Stimulated activated CD4-positive, alpha-beta T cell treated with anti-CD3 and anti-CD28 coated beads, Interleukin-15, amount 100 ng/mL, for 1 hour (primary cell): Measurements from ENCODE around the gene LRRC25.
"Not testable (repeated sequence)": the region's sequence is repeated elsewhere in the genome, so short reads cannot be mapped to it uniquely, and the experiment has no call there.

ENCODE experiments used
- DNase-seq, 2 donors: peaks; one replicate each; pipeline ENCODE4 v3.0.0-alpha.2; 2020; ENCODE audit warnings: low read depth in 1 of 2, low spot score in 1 of 2

The LRRC25 gene

GRCh38 chr19:18405754-18406153 is 8.3 kb upstream of the LRRC25 start:
- not testable (repeated sequence) for DNase-seq

DNA sequence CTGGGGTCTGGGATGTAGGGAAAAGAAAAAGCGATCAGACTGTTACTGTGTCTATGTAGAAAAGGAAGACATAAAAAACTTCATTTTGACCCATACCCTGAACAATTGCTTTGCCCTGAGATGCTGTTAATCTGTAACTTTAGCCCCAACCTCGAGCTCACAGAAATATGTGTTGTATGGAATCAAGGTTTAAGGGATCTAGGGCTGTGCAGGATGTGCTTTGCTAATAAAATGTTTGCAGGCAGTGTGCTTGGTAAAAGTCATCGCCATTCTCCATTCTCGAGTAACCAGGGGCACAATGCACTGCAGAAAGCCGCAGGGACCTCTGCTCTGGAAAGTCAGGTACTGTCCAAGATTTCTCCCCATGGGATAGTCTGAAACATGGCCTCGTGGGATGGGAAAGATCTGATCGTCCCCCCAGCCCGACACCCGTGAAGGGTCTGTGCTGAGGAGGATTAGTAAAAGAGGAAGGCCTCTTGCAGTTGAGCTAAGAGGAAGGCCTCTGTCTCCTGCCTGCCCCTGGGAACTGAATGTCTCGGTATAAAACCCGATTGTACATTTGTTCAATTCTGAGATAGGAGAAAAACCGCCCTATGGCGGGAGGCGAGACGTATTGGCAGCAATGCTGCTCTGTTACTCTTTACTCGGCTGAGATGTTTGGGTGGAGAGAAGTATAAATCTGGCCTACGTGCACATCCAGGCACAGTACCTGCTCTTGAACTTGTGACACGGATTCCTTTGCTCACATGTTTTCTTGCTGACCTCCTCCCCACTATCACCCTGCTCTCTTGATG is 5.2 kb upstream of the LRRC25 start:
- not testable (repeated sequence) for DNase-seq

- DNase-seq, result no peak
Observed at GRCh38 chr19:18401580-18402112, 4.2 kb upstream of the LRRC25 start.

DNA sequence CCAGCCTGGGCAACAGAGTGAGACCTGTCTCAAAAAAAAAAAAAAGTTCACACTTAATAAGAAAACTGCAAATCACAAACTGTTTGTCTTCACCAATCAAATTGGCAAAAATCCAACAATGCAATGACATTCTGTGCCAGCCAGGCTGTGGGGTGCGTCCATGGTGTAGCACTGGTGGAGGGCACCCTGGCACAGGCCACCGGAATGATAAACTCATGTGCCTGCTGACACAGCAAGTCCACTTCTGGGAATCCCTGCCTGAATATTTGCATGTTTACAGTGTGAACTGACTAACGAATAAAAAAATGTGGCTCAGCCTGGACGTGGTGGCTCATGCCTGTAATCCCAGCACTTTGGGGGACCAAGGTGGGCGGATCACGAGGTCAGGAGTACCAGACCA is 1.6 kb upstream of the LRRC25 start:
- DNase-seq, result no peak

DNA sequence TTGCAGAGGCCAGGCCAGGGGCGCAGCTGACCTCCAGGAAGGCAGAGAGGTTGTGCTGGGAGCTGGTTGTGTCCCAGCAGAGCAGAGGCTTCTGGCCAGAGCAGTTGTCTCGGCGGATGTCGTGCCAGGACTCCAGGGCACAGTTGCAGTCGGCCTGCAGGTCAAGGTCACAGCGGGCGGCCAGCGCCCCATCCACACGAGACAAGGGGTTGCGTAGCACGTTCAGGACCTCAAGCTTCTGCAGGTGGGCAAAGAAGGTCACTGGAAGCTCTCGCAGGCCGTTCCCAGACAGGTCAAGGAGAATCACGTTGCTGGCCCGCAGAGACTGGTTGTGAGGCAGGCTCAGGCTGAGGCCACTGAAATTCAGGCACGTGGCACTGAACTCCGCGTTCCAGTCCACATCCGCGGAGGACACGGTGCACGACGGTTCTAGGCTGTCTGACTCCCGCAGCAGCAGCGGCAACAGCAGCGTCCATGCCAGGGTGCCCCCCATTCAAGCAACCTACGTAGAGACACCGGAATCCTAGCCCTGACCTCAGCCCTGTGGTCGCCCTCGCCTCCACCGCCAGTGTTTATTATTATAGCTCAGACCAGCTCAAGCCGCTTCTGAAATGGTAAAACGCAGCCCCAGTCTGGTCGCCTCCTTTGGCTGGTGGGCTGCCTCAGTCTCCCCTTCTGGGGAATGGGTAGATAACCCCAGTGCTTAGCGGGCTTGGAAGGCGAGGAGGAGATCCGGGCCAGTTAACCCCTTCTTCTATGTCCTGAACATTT is 766 bp downstream of the LRRC25 start:
- DNase-seq, result no peak

DNA sequence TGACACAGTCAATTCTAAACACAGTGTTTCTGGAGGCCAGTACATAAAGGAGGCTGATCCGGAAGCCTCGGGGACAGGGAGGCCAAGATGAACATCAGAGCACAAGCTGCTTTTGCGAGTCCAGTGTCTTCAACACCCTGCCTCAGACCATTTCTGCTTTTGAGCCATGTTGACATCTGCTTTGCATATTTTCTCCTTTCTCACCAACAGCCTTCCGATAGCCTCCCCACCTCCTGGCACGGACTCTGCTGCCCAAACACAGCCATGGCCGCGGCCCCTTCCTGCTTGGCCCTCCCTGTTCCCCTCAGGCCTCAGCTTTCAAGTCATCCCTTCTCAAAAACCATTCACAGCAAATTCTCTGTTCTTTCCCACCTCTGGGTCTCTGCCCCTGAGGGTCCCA is 3.6 kb downstream of the LRRC25 start:
- no peak for DNase-seq

- no peak for DNase-seq
Observed at GRCh38 chr19:18392926-18393325, 4.5 kb downstream of the LRRC25 start.

- DNase-seq, result no peak
Observed at GRCh38 chr19:18392417-18392816, 5.0 kb downstream of the LRRC25 start.

GRCh38 chr19:18391509-18392075 is 5.8 kb downstream of the LRRC25 start:
- DNase-seq, result no peak

- DNase-seq, result no peak
Observed at GRCh38 chr19:18390065-18390907, 7.1 kb downstream of the LRRC25 start.

- no peak for DNase-seq
Observed at GRCh38 chr19:18389726-18390064, 7.7 kb downstream of the LRRC25 start.

DNA sequence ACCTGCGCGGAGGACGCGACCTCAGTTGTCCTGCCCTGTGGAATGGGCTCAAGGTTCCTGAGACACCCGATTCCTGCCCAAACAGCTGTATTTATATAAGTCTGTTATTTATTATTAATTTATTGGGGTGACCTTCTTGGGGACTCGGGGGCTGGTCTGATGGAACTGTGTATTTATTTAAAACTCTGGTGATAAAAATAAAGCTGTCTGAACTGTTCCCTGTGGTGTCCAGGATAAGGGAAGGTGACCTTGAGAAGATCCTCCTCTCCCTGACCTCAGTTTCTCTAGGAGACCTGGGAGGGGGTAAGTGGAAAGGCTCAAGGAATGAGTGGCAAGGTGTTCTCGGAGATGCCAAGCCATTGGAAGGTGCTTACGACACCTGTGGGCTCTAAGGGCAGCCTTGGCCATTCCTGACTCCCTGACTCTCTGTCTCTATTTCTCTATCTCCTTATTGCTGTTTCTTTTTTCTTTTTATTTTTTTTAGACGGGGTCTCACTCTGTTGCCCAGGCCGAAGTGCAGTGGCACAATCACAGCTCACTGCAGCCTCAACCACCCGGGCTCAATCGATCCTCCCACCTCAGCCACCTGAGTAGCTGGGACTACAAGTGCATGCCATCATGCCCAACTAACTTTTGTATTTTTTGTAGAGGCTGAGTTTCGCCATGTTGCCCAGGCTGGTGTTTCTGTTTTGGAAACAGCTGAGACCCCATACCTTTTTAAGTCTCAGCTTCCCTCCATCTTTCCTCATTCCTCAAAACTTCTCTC is 8.3 kb downstream of the LRRC25 start:
- DNase-seq, result no peak

DNA sequence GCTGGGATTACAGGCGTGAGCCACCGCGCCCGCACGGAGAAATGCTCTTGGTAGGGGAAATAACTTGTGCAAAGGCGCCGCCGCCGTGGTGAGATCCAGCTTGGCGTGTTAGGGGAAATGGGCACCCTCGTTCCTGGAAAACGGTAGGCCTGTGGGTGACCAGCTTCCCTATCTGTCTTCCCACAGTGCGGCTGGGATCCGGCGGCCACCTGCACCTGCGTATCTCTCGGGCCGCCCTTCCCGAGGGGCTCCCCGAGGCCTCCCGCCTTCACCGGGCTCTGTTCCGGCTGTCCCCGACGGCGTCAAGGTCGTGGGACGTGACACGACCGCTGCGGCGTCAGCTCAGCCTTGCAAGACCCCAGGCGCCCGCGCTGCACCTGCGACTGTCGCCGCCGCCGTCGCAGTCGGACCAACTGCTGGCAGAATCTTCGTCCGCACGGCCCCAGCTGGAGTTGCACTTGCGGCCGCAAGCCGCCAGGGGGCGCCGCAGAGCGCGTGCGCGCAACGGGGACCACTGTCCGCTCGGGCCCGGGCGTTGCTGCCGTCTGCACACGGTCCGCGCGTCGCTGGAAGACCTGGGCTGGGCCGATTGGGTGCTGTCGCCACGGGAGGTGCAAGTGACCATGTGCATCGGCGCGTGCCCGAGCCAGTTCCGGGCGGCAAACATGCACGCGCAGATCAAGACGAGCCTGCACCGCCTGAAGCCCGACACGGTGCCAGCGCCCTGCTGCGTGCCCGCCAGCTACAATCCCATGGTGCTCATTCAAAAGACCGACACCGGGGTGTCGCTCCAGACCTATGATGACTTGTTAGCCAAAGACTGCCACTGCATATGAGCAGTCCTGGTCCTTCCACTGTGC is 9.1 kb downstream of the LRRC25 start:
- peak; percentile 61 to 73 for DNase-seq

- no peak for DNase-seq
Observed at GRCh38 chr19:18386543-18387271, 10.7 kb downstream of the LRRC25 start.

- DNase-seq, result no peak
Observed at GRCh38 chr19:18385675-18386542, 11.5 kb downstream of the LRRC25 start, which contains the start of gene GDF15. TSS of gene GDF15 (plus strand) at chr19:18386158. CDS start at chr19:18386190, 32 bp downstream.

DNA sequence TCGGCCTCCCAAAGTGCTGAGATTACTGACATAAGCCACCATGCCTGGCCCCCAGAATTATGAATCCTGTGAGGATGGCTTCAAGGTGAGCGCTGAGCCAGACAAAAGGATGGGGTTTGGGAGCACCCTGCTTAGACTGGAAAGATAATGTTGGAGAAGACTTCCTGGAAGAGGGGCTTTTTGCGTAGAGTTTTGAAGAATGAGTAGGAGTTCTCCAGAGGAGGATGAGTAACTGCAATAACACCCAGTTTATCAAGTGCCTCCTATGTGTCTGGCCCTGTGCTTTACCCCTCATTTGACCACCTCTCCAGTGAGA is 12.1 kb downstream of the LRRC25 start:
- no peak for DNase-seq

GRCh38 chr19:18384775-18385174 is 12.6 kb downstream of the LRRC25 start:
- no peak for DNase-seq

DNA sequence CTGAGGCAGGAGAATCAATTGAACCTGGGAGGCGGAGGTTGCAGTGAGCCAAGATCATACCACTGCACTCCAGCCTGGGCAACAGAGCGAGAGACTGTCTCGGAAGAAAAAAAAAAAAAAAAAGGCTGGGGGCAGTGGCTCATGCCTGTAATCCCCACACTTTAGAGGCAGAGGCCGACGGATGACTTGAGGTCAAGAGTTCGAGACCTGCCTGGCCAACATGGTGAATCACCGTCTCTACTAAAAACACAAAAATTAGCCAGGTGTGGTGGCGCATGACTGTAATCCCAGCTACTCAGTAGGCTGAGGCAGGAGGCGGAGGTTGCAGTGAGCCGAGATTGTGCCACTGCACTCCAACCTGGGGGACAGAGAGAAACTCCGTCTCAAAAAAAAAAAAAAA is 13.8 kb downstream of the LRRC25 start:
- not testable (repeated sequence) for DNase-seq
